ENCODE measurements around the gene CHST5. TPM values are rescaled to one million over a fixed set of nuclear protein-coding genes. Genes with fewer than 3 reads are reported as not detected.

Gene CHST5
- total and polyA plus RNA-seq, 2 of the 13 experiments (the other 11 are each of a cell fraction or from before 2014, with no cell fraction given), result 0.05 TPM; not detected in 1

DNA sequence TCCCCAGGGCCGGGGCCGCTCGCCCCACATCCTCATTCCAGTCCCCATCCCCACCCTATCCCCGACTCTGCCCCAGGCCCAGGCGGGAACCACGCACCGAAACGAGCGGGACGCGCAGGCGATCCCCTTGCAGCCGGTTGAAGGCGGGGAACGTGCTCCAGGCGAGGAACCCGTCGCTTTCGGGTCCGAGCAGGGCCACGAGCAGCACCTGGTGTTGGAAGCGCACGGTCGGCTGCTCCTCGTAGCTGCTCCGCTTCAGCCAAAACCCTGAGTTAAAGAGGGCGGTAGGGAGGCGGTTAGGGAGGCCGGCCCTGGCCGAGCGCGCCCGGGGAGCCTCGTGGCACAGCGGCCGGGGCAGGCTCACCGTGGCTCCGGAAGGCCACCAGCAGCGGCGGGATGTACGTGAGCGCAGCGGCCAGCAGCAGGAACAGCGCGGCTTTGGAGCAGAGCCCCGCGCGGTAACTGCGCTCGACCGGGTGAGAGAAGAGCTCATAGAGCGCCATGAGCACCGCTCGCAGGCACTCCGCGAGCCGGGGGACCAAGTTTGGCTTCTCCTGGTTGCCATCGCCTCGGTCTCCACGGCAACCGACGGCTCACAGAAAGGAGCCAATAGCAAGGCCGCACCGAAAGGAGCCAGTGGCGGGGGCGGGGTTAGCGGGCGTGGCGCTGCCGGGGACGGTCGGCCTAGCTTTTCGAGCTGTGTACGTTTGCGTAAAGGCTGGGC lies 20.0 kb upstream of the CHST5 start, which contains the start of gene TMEM231 (continued):
- TF ChIP-seq CAMTA2 (CRISPR knock-in tag; IDR thresholded peaks at IDR 0.05; ENCODE audit: borderline replicate concordance), result peak; percentile 60; the same call in 1 of the 2 replicates
- 0 out of 2 replicates have a peak, but pooled peaks have one; percentile 22 for TF ChIP-seq ZSCAN20 (CRISPR knock-in tag; IDR thresholded peaks at IDR 0.05; ENCODE audit: borderline replicate concordance)
- TF ChIP-seq JUNB (CRISPR knock-in tag; IDR thresholded peaks at IDR 0.05; ENCODE audit: borderline replicate concordance), result no peak; the same call in 1 of the 2 replicates
- no peak for TF ChIP-seq SRSF9 (IDR thresholded peaks at IDR 0.05; ENCODE audit: borderline replicate concordance, insufficient read depth, low read depth, low read length, poor library complexity, severe bottlenecking)
- TF ChIP-seq ARNT (IDR thresholded peaks at IDR 0.05), result no peak
- TF ChIP-seq FOXA3 (CRISPR knock-in tag; IDR thresholded peaks at IDR 0.05), result peak; percentile 47; the same call in 1 of the 2 replicates
- TF ChIP-seq ZNF619 (CRISPR knock-in tag; IDR thresholded peaks at IDR 0.05), result peak; percentile 83; the same call in 1 of the 2 replicates
- peak; percentile 77; the same call in 1 of the 2 replicates for TF ChIP-seq CHCHD3 (CRISPR knock-in tag; IDR thresholded peaks at IDR 0.05)
- TF ChIP-seq ZNF75D (CRISPR knock-in tag; IDR thresholded peaks at IDR 0.05; ENCODE audit: borderline replicate concordance), result no peak
- TF ChIP-seq GLI4 (CRISPR knock-in tag; IDR thresholded peaks at IDR 0.05; ENCODE audit: borderline replicate concordance), result peak; percentile 82; the same call in 1 of the 2 replicates
- TF ChIP-seq, protein P1, sequence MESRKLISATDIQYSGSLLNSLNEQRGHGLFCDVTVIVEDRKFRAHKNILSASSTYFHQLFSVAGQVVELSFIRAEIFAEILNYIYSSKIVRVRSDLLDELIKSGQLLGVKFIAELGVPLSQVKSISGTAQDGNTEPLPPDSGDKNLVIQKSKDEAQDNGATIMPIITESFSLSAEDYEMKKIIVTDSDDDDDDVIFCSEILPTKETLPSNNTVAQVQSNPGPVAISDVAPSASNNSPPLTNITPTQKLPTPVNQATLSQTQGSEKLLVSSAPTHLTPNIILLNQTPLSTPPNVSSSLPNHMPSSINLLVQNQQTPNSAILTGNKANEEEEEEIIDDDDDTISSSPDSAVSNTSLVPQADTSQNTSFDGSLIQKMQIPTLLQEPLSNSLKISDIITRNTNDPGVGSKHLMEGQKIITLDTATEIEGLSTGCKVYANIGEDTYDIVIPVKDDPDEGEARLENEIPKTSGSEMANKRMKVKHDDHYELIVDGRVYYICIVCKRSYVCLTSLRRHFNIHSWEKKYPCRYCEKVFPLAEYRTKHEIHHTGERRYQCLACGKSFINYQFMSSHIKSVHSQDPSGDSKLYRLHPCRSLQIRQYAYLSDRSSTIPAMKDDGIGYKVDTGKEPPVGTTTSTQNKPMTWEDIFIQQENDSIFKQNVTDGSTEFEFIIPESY (CRISPR knock-in tag; IDR thresholded peaks at IDR 0.05), result no peak
- TF ChIP-seq HNRNPK (IDR thresholded peaks at IDR 0.05; ENCODE audit: low read depth, low read length, poor library complexity, severe bottlenecking), result peak; percentile 85
- TF ChIP-seq SMARCE1 (IDR thresholded peaks at IDR 0.05; ENCODE audit: borderline replicate concordance), result no peak
- TF ChIP-seq ATM (IDR thresholded peaks at IDR 0.05; ENCODE audit: borderline replicate concordance), result no peak
- peak; percentile 57; the same call in 1 of the 2 replicates for TF ChIP-seq ZNF530 (CRISPR knock-in tag; IDR thresholded peaks at IDR 0.05; ENCODE audit: low read depth)
- TF ChIP-seq KDM2A (CRISPR knock-in tag; IDR thresholded peaks at IDR 0.05; ENCODE audit: borderline replicate concordance, low read depth), result peak; percentile 39
- TF ChIP-seq, protein P2, sequence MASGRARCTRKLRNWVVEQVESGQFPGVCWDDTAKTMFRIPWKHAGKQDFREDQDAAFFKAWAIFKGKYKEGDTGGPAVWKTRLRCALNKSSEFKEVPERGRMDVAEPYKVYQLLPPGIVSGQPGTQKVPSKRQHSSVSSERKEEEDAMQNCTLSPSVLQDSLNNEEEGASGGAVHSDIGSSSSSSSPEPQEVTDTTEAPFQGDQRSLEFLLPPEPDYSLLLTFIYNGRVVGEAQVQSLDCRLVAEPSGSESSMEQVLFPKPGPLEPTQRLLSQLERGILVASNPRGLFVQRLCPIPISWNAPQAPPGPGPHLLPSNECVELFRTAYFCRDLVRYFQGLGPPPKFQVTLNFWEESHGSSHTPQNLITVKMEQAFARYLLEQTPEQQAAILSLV (CRISPR knock-in tag; IDR thresholded peaks at IDR 0.05; ENCODE audit: borderline replicate concordance), result no peak; the same call in 1 of the 2 replicates
- no peak for TF ChIP-seq MEIS2 (CRISPR knock-in tag; IDR thresholded peaks at IDR 0.05)
- no peak for TF ChIP-seq EHMT2 (IDR thresholded peaks at IDR 0.05; ENCODE audit: borderline replicate concordance, low read depth, low read length)
- no peak for TF ChIP-seq ZMYM2 (CRISPR knock-in tag; IDR thresholded peaks at IDR 0.05)
- TF ChIP-seq U2AF1 (optimal IDR thresholded peaks at IDR 0.05; ENCODE audit: low read depth, low read length), result peak; percentile 37
- TF ChIP-seq ZNF792 (CRISPR knock-in tag; IDR thresholded peaks at IDR 0.05), result peak; percentile 40; the same call in 1 of the 2 replicates
- TF ChIP-seq, protein P3, sequence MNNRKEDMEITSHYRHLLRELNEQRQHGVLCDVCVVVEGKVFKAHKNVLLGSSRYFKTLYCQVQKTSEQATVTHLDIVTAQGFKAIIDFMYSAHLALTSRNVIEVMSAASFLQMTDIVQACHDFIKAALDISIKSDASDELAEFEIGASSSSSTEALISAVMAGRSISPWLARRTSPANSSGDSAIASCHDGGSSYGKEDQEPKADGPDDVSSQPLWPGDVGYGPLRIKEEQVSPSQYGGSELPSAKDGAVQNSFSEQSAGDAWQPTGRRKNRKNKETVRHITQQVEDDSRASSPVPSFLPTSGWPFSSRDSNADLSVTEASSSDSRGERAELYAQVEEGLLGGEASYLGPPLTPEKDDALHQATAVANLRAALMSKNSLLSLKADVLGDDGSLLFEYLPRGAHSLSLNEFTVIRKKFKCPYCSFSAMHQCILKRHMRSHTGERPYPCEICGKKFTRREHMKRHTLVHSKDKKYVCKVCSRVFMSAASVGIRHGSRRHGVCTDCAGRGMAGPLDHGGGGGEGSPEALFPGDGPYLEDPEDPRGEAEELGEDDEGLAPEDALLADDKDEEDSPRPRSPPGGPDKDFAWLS (CRISPR knock-in tag; IDR thresholded peaks at IDR 0.05; ENCODE audit: borderline replicate concordance), result no peak
- no peak for TF ChIP-seq LCORL (IDR thresholded peaks at IDR 0.05)
- 0 out of 2 replicates have a peak, but pooled peaks have one; percentile 9 for TF ChIP-seq LCORL (CRISPR knock-in tag; IDR thresholded peaks at IDR 0.05)
- no peak for TF ChIP-seq ISX (CRISPR knock-in tag; conservative IDR thresholded peaks at IDR 0.05)

Data from HepG2 (cell line).